Tibial nerve (tissue), 4 donors: Measurements from ENCODE around the gene PRR35.

Experiments used
- CTCF ChIP-seq, 5 experiments: fragments of 200-600 bp in 3 of 5; fragments of 450-650 bp in 2 of 5; sonication (generic) in 3 of 5; IDR thresholded peaks; one replicate each; pipeline ENCODE4 v1.5.1; 2016 to 2019; ENCODE audit warnings: antibody characterized with exemption in 5 of 5, mild to moderate bottlenecking in 3 of 5, moderate library complexity in 2 of 5
- EP300 ChIP-seq, 2 donors: sonication (generic); formaldehyde crosslinking; IDR thresholded peaks; one replicate each; pipeline ENCODE4 v1.6.1; 2017; ENCODE audit warnings: antibody characterized with exemption in 2 of 2, mild to moderate bottlenecking in 1 of 2
- POLR2A ChIP-seq, 2 donors: fragments of 450-650 bp; IDR thresholded peaks; one replicate each; pipeline ENCODE4 v1.6.1; 2017; ENCODE audit warnings: antibody characterized with exemption in 2 of 2, mild to moderate bottlenecking in 2 of 2, moderate library complexity in 2 of 2

- TF ChIP-seq POLR2A (IDR thresholded peaks at IDR 0.05) (no peak), CTCF (IDR thresholded peaks at IDR 0.05) (no peak), EP300 (IDR thresholded peaks at IDR 0.05) (no peak)
Observed at GRCh38 chr16:609316-609715, 49.1 kb downstream of the PRR35 start.
